RWPE2 (cell line): ENCODE measurements around the gene TUBGCP3.

Experiments
- ATAC-seq: fragments of 200-7000 bp; cut with Tn5 transposase; 3 replicates; pipeline ENCODE4 v1.9.1; 2021; ENCODE audit warnings: low read depth
- DNase-seq: peaks from one replicate; pipeline ENCODE4 v3.0.0-alpha.2; 2020; ENCODE audit warnings: low spot score
- H3K27ac ChIP-seq: fragments of 450-650 bp; 2 replicates; pipeline ENCODE4 v1.5.1; 2017; ENCODE audit warnings: mild to moderate bottlenecking; ENCODE audit not compliant: poor library complexity, severe bottlenecking
- H3K27me3 ChIP-seq: fragments of 250-450 bp; sonication (Bioruptor Pico); 2 replicates; pipeline ENCODE4 v1.5.1; 2021; ENCODE audit warnings: mild to moderate bottlenecking, moderate library complexity; ENCODE audit not compliant: insufficient read depth, poor library complexity, severe bottlenecking
- H3K36me3 ChIP-seq: fragments of 250-450 bp; sonication (Bioruptor Pico); 2 replicates; pipeline ENCODE4 v1.5.1; 2020; ENCODE audit warnings: low read depth, mild to moderate bottlenecking, moderate library complexity
- H3K4me1 ChIP-seq: fragments of 250-450 bp; sonication (Bioruptor Pico); 2 replicates; pipeline ENCODE4 v1.5.1; 2021; ENCODE audit warnings: mild to moderate bottlenecking, moderate library complexity; ENCODE audit not compliant: insufficient read depth, poor library complexity, severe bottlenecking
- H3K4me3 ChIP-seq: fragments of 250-450 bp; sonication (Bioruptor Pico); 2 replicates; pipeline ENCODE4 v1.5.1; 2021; ENCODE audit warnings: mild to moderate bottlenecking, moderate library complexity; ENCODE audit not compliant: severe bottlenecking
- H3K9me3 ChIP-seq: fragments of 250-450 bp; sonication (Bioruptor Pico); 2 replicates; pipeline ENCODE4 v1.5.1; 2021; ENCODE audit warnings: mild to moderate bottlenecking, moderate library complexity; ENCODE audit not compliant: severe bottlenecking
- CTCF ChIP-seq: fragments of 450-650 bp; IDR thresholded peaks from one replicate; pipeline ENCODE4 v1.5.1; 2017; ENCODE audit warnings: mild to moderate bottlenecking, moderate library complexity; ENCODE audit not compliant: poor library complexity, severe bottlenecking

Gene TUBGCP3

GRCh38 chr13:112457485-112457884 is 130.5 kb downstream of the TUBGCP3 start:
- DNase-seq, result no peak
- no peak for TF ChIP-seq CTCF
- Histone ChIP-seq H3K9me3 (no peaks in the 10 kb centered on the region), H3K27me3 (no peaks in the 10 kb centered on the region), H3K27ac (no peak overlapping the region), H3K36me3 (no peaks in the 10 kb centered on the region), H3K4me3 (no peak overlapping the region), H3K4me1 (no peaks in the 10 kb centered on the region)
- peak; percentile 73; the same call in 2 of the 3 replicates for ATAC-seq

- no peak for ATAC-seq
- H3K4me1 ChIP-seq, result no peaks in the 10 kb centered on the region
- no peak overlapping the region for H3K4me3 ChIP-seq
- H3K27me3 ChIP-seq, result no peaks in the 10 kb centered on the region
- H3K36me3 ChIP-seq, result no peaks in the 10 kb centered on the region
- no peak overlapping the region for H3K27ac ChIP-seq
- no peak for TF ChIP-seq CTCF
- no peaks in the 10 kb centered on the region for H3K9me3 ChIP-seq
- DNase-seq, result no peak
These were observed 130.9 kb downstream of the TUBGCP3 start for GRCh38 chr13:112457081-112457480.

- H3K27ac ChIP-seq, result no peak overlapping the region
- TF ChIP-seq CTCF, result no peak
These were observed 131.6 kb downstream of the TUBGCP3 start for GRCh38 chr13:112456138-112457056.

GRCh38 chr13:112455476-112456059 is 132.4 kb downstream of the TUBGCP3 start:
- Histone ChIP-seq H3K4me3 (no peak overlapping the region), H3K4me1 (no peaks in the 10 kb centered on the region), H3K27ac (no peak overlapping the region), H3K27me3 (peaks cover 12% of the 10 kb centered on the region), H3K9me3 (no peaks in the 10 kb centered on the region), H3K36me3 (no peaks in the 10 kb centered on the region)
- DNase-seq (peak; percentile 23), ATAC-seq (no peak)
- TF ChIP-seq CTCF, result no peak

More at GRCh38 chr13:112456138-112457056, 131.6 kb downstream of the TUBGCP3 start:
- Histone ChIP-seq H3K4me3 (no peak overlapping the region), H3K4me1 (no peaks in the 10 kb centered on the region), H3K36me3 (no peaks in the 10 kb centered on the region), H3K9me3 (no peaks in the 10 kb centered on the region), H3K27me3 (peaks cover 4% of the 10 kb centered on the region)
- no peak for DNase-seq
- no peak for ATAC-seq
